K562 (cell line): ENCODE results near the gene IL1RAPL2. TPM values are rescaled to one million over a fixed set of nuclear protein-coding genes. Genes with fewer than 3 reads are reported as not detected.

Experiments
- CBFA2T2 ChIP-seq: fragments of 450-650 bp; conservative IDR thresholded peaks from 2 replicates; pipeline ENCODE4 v1.6.1; 2017; ENCODE audit warnings: mild to moderate bottlenecking
- FOSL1 ChIP-seq: fragments of 200-800 bp; sonication (Bioruptor generic); conservative IDR thresholded peaks from 2 replicates; pipeline ENCODE4 v1.6.1; 2016; ENCODE audit warnings: missing genetic modification characterization, missing compliant biosample characterization
- HNRNPLL ChIP-seq: fragments of 200-400 bp; formaldehyde crosslinking; IDR thresholded peaks from 2 replicates; pipeline ENCODE4 v1.6.1; 2017; ENCODE audit warnings: low read length, low read depth, mild to moderate bottlenecking; ENCODE audit not compliant: poor library complexity, severe bottlenecking
- SMARCE1 ChIP-seq: fragments of 450-650 bp; IDR thresholded peaks from 2 replicates; pipeline ENCODE4 v1.7.1; 2016; ENCODE audit warnings: mild to moderate bottlenecking
- STAG1 ChIP-seq: sonication (generic); formaldehyde crosslinking; IDR thresholded peaks from 2 replicates; pipeline ENCODE4 v1.5.0; 2020; ENCODE audit warnings: missing genetic modification reagents, borderline replicate concordance
- ZFPM2 ChIP-seq: fragments of 250-450 bp; sonication (Bioruptor Pico); IDR thresholded peaks from 2 replicates; pipeline ENCODE4 v1.5.1; 2022; ENCODE audit warnings: mild to moderate bottlenecking
- ZNF174 ChIP-seq: fragments of 250-450 bp; sonication (Bioruptor Pico); IDR thresholded peaks from 2 replicates; pipeline ENCODE4 v1.4.0; 2020; ENCODE audit warnings: mild to moderate bottlenecking
- polyA plus RNA-seq, 8 experiments: library from polyadenylated mRNA; depleted of rRNA in 4 of 8; stranded (reverse) in 5 of 8; unstranded in 3 of 8; fragments of >200 nt; fragmentation: Nextera tagmentation in 2 of 8; fragmentation: Illumina TruSeq in 1 of 8; extraction: Ambion mirVana in 2 of 8; extraction: Trizol in 1 of 8; gene quantifications; 2 replicates each; pipeline versions ENCODE4 v1.2.1 to v1.2.3, GENCODE V29; 2011 to 2014; ENCODE audit warnings: inconsistent platforms in 1 of 8, missing spikeins in 1 of 8
- total RNA-seq, 7 experiments: library from RNA; depleted of rRNA in 6 of 7; stranded (reverse); fragments of >200 nt in 6 of 7; fragmentation: Illumina TruSeq in 2 of 7; extraction: Trizol in 2 of 7; gene quantifications; 2 replicates each; pipeline versions ENCODE4 v1.2.1 to v1.2.3, GENCODE V29; 2011 to 2021; ENCODE audit warnings: low replicate concordance in 1 of 7
- TF ChIP-seq, protein P1 (sequence below): fragments of 450-650 bp; IDR thresholded peaks from 2 replicates; pipeline ENCODE4 v1.6.1; 2016; ENCODE audit warnings: low read depth
- TF ChIP-seq, protein P2 (sequence below), 2 experiments: fragments of 450-650 bp; formaldehyde crosslinking in 1 of 2; IDR thresholded peaks; 2 replicates each; pipeline versions ENCODE4 v1.4.0 to v1.6.1; 2014 to 2020; ENCODE audit warnings: mild to moderate bottlenecking in 2 of 2, borderline replicate concordance in 1 of 2, low read depth in 1 of 2

Gene IL1RAPL2
- total and polyA plus RNA-seq, 9 of the 15 experiments (the other 6 are each of a cell fraction or from before 2014, with no cell fraction given): not detected

DNA sequence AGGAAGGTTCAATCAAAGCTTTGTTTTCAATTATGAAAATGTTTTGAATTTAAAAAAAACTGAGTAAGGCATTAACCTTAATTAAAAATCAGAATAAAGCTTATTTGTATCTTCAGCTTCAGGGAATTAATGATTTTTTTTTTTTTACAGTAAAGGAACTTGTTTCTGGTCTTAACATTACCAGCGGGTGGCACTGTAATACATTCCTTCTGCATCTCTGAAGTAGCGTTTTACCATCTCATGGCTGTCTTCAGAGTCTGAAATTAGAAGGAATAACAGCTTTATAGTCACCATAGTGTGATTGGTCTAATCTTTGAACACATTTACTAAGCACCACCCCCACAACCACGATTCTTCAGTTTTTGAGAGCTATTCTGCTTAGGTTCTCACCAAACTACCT lies 102.6 kb downstream of the IL1RAPL2 start (continued):
- TF ChIP-seq, protein P1, sequence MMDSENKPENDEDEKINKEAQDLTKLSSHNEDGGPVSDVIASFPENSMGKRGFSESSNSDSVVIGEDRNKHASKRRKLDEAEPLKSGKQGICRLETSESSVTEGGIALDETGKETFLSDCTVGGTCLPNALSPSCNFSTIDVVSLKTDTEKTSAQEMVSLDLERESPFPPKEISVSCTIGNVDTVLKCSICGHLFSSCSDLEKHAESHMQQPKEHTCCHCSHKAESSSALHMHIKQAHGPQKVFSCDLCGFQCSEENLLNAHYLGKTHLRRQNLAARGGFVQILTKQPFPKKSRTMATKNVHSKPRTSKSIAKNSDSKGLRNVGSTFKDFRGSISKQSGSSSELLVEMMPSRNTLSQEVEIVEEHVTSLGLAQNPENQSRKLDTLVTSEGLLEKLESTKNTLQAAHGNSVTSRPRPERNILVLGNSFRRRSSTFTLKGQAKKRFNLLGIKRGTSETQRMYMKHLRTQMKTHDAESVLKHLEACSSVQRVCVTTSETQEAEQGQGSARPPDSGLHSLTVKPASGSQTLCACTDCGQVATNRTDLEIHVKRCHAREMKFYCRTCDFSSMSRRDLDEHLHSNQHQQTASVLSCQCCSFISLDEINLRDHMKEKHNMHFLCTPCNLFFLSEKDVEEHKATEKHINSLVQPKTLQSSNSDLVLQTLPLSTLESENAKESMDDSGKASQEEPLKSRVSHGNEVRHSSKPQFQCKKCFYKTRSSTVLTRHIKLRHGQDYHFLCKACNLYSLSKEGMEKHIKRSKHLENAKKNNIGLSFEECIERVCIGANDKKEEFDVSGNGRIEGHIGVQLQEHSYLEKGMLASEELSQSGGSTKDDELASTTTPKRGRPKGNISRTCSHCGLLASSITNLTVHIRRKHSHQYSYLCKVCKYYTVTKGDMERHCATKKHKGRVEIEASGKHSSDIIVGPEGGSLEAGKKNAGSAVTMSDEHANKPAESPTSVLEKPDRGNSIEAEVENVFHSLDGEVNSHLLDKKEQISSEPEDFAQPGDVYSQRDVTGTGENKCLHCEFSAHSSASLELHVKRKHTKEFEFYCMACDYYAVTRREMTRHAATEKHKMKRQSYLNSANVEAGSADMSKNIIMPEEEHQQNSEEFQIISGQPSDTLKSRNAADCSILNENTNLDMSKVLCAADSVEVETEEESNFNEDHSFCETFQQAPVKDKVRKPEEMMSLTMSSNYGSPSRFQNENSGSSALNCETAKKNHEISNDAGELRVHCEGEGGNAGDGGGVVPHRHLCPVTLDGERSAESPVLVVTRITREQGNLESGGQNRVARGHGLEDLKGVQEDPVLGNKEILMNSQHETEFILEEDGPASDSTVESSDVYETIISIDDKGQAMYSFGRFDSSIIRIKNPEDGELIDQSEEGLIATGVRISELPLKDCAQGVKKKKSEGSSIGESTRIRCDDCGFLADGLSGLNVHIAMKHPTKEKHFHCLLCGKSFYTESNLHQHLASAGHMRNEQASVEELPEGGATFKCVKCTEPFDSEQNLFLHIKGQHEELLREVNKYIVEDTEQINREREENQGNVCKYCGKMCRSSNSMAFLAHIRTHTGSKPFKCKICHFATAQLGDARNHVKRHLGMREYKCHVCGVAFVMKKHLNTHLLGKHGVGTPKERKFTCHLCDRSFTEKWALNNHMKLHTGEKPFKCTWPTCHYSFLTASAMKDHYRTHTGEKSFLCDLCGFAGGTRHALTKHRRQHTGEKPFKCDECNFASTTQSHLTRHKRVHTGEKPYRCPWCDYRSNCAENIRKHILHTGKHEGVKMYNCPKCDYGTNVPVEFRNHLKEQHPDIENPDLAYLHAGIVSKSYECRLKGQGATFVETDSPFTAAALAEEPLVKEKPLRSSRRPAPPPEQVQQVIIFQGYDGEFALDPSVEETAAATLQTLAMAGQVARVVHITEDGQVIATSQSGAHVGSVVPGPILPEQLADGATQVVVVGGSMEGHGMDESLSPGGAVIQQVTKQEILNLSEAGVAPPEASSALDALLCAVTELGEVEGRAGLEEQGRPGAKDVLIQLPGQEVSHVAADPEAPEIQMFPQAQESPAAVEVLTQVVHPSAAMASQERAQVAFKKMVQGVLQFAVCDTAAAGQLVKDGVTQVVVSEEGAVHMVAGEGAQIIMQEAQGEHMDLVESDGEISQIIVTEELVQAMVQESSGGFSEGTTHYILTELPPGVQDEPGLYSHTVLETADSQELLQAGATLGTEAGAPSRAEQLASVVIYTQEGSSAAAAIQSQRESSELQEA: no peak
- no peak for TF ChIP-seq ZNF174
- TF ChIP-seq CBFA2T2: no peak
- TF ChIP-seq FOSL1 (tag): no peak
- TF ChIP-seq, protein P2, sequence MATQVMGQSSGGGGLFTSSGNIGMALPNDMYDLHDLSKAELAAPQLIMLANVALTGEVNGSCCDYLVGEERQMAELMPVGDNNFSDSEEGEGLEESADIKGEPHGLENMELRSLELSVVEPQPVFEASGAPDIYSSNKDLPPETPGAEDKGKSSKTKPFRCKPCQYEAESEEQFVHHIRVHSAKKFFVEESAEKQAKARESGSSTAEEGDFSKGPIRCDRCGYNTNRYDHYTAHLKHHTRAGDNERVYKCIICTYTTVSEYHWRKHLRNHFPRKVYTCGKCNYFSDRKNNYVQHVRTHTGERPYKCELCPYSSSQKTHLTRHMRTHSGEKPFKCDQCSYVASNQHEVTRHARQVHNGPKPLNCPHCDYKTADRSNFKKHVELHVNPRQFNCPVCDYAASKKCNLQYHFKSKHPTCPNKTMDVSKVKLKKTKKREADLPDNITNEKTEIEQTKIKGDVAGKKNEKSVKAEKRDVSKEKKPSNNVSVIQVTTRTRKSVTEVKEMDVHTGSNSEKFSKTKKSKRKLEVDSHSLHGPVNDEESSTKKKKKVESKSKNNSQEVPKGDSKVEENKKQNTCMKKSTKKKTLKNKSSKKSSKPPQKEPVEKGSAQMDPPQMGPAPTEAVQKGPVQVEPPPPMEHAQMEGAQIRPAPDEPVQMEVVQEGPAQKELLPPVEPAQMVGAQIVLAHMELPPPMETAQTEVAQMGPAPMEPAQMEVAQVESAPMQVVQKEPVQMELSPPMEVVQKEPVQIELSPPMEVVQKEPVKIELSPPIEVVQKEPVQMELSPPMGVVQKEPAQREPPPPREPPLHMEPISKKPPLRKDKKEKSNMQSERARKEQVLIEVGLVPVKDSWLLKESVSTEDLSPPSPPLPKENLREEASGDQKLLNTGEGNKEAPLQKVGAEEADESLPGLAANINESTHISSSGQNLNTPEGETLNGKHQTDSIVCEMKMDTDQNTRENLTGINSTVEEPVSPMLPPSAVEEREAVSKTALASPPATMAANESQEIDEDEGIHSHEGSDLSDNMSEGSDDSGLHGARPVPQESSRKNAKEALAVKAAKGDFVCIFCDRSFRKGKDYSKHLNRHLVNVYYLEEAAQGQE (IDR thresholded peaks at IDR 0.05; ENCODE audit: borderline replicate concordance): no peak
- TF ChIP-seq, protein P2 (CRISPR knock-in tag; IDR thresholded peaks at IDR 0.05; ENCODE audit: low read depth): no peak
- TF ChIP-seq SMARCE1: no peak
- no peak for TF ChIP-seq STAG1 (CRISPR knock-in tag)
- no peak for TF ChIP-seq ZFPM2 (CRISPR knock-in tag)
- TF ChIP-seq HNRNPLL: no peak
